SK-MEL-5 (cell line): ENCODE results near the gene ACTMAP. TPM values are rescaled to one million over a fixed set of nuclear protein-coding genes. Genes with fewer than 3 reads are reported as not detected.
"Not testable (repeated sequence)": the region's sequence is repeated elsewhere in the genome, so short reads cannot be mapped to it uniquely, and the experiment has no call there.

Experiments
- DNase-seq: peaks from one replicate; pipeline ENCODE4 v3.0.0-alpha.2; 2016; ENCODE audit warnings: low read depth, low spot score
- in situ Hi-C: cut with HindIII; loops from 2 replicates; pipeline ENCODE4 v1.10.0; 2016; ENCODE audit warnings: low sequenced_read_pairs, high pct_unique_total_duplicates, low pct_unique_long_range_greater_than_20kb
- polyA plus RNA-seq, 2 experiments: library from polyadenylated mRNA; depleted of rRNA; stranded (reverse); fragments of >200 nt; gene quantifications; 2 replicates each; pipeline ENCODE4 v1.2.3, GENCODE V29; 2015
- total RNA-seq: library from RNA; depleted of rRNA; stranded (reverse); fragments of >200 nt; shearing (Covaris generic); gene quantifications from 2 replicates; pipeline ENCODE4 v1.2.3, GENCODE V29; 2014; rRNA removed

ACTMAP gene, protein sequence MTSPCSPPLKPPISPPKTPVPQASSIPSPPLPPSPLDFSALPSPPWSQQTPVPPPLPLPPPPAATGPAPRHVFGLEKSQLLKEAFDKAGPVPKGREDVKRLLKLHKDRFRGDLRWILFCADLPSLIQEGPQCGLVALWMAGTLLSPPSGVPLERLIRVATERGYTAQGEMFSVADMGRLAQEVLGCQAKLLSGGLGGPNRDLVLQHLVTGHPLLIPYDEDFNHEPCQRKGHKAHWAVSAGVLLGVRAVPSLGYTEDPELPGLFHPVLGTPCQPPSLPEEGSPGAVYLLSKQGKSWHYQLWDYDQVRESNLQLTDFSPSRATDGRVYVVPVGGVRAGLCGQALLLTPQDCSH
- 0.13 and 0.51 TPM in 2 replicates for total RNA-seq
- 5.2 and 11.3 TPM in 2 replicates for polyA plus RNA-seq (2015; cell fraction: cytosol; rRNA removed)
- polyA plus RNA-seq (2015; cell fraction: nucleus; rRNA removed) = 7.1 and 14.3 TPM in 2 replicates

DNA sequence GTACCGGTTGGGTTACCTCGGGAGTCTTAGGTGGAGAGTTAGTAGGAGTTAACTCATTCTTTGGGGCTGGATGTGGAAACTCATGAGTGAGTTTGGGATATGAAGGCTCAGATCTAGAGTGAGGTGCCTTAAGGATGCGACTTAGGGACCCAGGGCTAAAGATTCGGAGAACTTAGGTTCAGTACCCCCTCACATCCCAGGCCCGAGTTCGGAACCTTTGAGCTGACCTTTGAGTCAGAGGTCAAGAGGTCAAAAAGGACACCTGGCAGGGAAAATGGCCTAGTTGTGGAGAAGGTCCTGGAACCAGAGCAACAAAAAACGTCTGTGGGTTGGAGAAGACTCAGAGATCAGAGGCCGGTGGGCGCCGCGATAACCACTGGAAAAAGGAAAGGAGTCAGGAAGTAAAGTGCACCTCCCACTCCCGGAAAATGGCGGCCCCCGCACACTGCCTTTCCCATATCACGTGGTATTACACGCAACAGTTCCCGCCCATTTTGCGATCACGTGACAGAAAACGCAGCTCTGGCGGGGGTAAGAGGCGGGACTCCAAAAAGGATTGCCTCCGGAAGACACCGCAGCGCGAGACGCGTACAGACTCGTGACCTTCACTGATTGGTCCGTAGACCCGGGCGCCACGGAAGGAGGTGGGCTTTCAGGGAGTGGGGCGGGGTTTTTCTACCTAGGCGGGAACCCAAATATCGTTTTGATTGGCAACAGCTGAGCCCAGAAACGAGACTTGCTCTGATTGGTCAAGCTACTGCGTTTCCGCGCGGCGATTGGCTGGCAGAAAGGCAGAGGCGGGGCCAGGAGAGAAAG lies at the start of gene ACTMAP:
Gene ACTMAP, minus strand, starts transcription at position 420 of the 816 bp plus-strand sequence. CDS start 674 bp downstream, outside the sequence.
- peak; percentile 100 for DNase-seq
- in situ Hi-C loops = no loop called here

DNA sequence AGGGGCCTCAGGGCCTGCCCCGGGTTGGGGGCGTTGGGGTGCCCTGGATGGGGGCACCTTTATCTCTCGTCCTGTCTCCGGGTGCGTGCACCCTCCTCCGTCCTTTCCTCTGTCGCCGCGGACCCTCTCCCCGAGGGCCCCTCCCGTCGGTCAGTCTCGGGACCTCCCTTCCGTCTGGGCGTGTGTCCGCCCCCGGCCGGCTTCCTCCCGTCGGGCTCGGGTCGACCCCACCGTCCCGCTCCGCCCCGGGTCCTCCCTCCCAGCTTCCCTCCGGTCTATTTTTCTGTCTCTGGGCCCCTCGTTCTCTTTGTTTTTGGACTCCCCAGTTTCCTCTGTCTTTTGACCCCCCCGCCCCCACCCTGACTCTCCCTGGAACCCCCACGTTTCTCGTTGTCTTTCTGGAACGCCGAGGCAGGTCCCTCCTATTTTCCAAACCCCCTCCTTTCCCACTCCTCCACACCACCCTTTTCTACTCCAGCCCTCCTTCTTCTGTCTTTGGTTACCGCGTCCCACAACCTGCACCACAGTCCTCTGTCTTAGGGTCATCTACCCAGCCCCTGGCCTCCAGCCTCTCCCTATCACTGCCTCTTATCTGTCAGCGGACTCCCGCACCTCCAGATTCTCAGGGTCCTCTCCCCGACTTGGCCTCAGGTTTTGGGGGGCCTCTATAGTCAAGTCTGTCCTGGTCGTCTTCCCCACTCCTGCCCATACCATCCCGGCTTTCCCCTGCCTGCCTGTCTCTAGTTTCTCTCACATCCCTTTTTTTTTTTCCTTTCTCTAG lies 49.5 kb upstream of the ACTMAP start:
- peak; percentile 33 for DNase-seq
- in situ Hi-C loops = no loop called here

DNA sequence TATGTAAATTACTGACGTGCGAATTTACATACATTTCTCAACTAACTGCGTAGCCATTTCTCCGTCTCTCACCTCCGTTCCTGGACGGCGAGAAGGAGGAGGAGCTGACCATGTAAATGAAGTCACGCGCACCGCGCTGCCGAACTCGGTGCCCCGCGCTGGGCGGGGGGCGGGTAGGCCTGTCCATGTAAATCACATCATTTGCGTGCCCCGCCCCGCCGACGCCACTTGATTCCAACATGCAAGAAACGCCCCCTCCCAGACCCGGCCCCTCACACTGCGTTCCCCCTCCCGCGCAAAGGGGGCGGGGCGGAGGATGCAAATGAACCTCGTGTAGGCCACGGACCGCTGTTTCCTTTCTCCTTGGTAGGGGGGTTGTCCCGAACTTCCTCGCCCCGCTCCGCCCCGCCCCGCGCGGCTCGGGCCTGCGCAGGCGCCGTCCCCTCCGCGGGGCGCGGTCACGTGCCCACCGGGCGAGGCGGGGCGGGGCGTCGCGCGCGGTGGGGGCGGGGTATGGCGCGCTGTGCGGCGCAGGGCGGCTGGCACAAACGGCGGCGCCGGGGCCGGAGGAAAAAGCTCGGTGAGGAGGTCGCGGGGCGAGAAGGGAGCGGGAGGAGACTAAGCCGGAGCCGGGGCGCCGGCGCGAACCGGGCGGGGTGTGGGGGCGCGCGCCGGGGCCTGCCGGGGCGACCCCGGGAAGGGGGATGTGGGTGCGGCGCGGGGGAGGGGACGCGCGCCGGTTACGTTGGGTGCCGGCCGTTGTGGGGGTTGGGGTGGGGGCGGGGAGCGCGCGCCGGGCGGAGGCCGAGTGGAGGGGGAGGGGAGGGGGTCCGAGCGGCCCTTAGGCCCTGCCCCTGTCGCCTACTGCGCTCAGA lies 48.6 kb upstream of the ACTMAP start, which contains the start of gene EGLN2:
Gene EGLN2, plus strand, starts transcription at position 509 of the 875 bp plus-strand sequence. CDS start 1,382 bp downstream, outside the sequence.
- DNase-seq = peak; percentile 99
- in situ Hi-C loops = no loop called here

GRCh38 chr19:40797963-40798682 lies 47.8 kb upstream of the ACTMAP start:
- DNase-seq = peak; percentile 70
- in situ Hi-C loops = no loop called here

GRCh38 chr19:40797166-40797962 lies 47.1 kb upstream of the ACTMAP start:
- no peak for DNase-seq
- in situ Hi-C loops = no loop called here

- in situ Hi-C loops = no loop called here
- no peak for DNase-seq
Measured at GRCh38 chr19:40791996-40792395, 41.7 kb upstream of the ACTMAP start.

GRCh38 chr19:40791349-40791748 lies 41.1 kb upstream of the ACTMAP start:
- DNase-seq = no peak
- in situ Hi-C loops = no loop called here

DNA sequence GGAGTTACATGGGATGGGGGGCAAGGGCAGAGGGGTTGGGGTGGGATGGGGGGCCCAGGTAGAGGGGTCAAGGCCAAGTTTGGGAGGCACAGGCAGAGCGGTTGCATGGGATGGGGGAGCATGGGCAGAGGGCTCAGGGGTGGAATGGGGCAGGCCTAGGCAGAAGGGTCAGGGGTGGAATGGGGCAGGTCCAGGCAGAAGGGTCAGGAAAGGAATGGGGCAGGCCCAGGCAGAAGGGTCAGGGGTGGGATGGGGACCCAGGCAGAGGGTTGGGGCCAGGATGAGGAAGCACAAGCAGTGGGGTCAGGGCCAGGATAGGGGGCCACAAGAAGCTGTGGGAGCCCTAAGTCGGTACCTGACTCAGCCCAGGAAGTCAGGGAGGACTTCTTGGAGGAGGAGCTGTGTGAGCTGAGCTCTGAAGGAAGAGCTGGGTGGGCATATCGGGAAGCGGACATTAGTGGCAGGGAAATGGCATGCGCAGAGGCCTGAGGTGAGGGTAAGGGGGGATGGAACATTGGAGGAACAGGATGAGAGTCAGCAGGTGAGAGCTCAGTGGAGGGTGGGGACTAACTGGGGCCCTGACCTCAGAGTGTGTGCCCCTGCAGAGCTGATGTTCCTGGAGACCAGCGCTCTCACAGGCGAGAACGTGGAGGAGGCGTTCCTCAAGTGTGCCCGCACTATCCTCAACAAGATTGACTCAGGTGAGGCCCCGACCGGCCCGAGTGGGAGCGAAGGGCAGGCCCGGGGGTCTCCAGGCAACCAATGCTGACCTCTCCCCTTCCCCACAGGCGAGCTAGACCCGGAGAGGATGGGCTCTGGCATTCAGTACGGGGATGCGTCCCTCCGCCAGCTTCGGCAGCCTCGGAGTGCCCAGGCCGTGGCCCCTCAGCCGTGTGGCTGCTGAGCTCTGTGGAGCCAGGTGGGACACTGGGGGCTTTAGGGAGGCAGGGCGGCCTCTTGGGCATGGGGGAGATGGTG lies 36.1 kb upstream of the ACTMAP start:
- in situ Hi-C loops = no loop called here
- no peak for DNase-seq

DNA sequence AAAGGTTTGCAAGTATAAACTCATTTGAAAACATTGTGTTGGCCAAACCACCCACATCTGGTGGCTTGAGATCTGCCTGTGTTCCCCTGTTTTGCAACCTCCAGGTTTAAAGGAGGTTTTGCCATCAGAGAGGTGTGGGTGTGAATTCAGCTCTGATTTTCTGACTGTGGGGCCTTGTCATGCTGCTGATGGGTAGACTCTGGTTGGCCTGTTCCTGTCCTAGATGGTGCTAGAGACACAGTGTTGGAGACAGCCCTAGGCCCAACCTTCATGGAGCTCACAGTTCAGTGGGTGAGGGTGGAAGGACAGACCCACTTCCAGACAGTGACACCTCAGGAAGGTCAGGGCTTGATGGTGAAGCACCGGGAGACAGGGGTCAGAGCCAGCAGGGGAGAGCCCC lies 35.2 kb upstream of the ACTMAP start:
- in situ Hi-C loops = no loop called here
- no peak for DNase-seq

- in situ Hi-C loops = not testable (repeated sequence)
Measured at GRCh38 chr19:40784146-40784545, 33.9 kb upstream of the ACTMAP start.

GRCh38 chr19:40783711-40784110 lies 33.4 kb upstream of the ACTMAP start:
- no peak for DNase-seq
- in situ Hi-C loops = no loop called here

More at GRCh38 chr19:40784146-40784545, 33.9 kb upstream of the ACTMAP start:
- not testable (repeated sequence) for DNase-seq

DNA sequence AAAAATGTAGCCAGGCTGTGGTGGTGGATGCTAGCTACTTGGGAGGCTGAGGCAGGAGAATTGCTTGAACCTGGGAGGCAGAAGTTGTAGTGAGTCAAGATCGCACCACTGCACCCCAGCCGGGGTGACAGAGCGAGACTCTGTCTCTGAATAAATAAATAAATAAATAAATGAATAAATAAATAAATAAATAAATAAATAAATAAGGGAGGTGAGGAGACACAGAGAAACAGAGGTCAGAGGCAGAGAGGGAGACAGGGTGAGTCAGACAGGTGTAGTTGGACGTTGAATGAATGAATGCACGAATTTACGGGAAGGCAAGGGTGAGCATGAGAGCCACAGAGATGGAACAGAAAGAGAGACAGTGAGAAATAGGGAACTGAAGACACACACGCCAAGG lies 30.9 kb upstream of the ACTMAP start:
- in situ Hi-C loops = no loop called here
- no peak for DNase-seq

DNA sequence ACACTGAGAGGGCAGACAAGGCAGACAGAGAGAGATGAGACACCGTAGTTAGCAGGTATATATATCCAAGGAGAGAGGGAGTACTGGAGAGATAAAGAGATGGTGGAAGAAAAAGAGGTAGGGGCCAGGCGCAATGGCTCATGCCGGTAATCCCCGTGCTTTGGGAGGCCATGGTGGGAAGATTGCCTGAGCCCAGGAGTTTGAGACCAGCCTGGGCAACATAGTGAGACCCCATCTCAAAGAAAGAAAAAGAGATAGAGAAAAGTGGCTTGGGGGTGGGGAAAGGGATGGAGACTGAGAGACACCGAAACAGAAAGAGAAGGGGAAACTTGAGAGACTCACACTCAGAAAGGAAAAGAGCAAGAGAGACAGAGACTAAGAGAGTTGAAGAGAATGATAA lies 30.3 kb upstream of the ACTMAP start:
- in situ Hi-C loops = no loop called here
- no peak for DNase-seq

- in situ Hi-C loops = no loop called here
- DNase-seq = no peak
Measured at GRCh38 chr19:40778706-40779284, 28.5 kb upstream of the ACTMAP start.
